Activated B cell treated with CpG ODN at 0.5 μM for 24 hours (primary cell): ENCODE data around the gene PAXIP1. TPM values are rescaled to one million over a fixed set of nuclear protein-coding genes. Genes with fewer than 3 reads are reported as not detected.
A peak's percentile ranks its signal among the peaks of the same experiment; 100 is the strongest.
"Not testable (repeated sequence)": the region's sequence is repeated elsewhere in the genome, so short reads cannot be mapped to it uniquely, and the experiment has no call there.

ENCODE experiments used
- ATAC-seq: fragments of 200-7000 bp; cut with Tn5 transposase; one replicate; pipeline ENCODE4 v1.10.0; 2021; ENCODE audit warnings: low read depth, mild to moderate bottlenecking, moderate library complexity
- CTCF ChIA-PET: fragments of 350-600 bp; sonication (Branson Sonifier 250); formaldehyde crosslinking; loops from one replicate; lab custom pipeline; 2021; ENCODE audit warnings: antibody characterized with exemption; lab: Charles Lee
- POLR2A ChIA-PET: fragments of 350-600 bp; sonication (Branson Sonifier 250); formaldehyde crosslinking; loops from one replicate; lab custom pipeline; 2021; ENCODE audit warnings: antibody characterized with exemption; lab: Charles Lee
- DNase-seq: peaks from one replicate; pipeline ENCODE4 v3.0.0; 2022
- H3K27ac Mint-ChIP-seq: one replicate; pipeline ENCODE4 v1.8.0; 2020; ENCODE audit warnings: mixed read lengths
- H3K27me3 Mint-ChIP-seq: one replicate; pipeline ENCODE4 v1.8.0; 2021; ENCODE audit warnings: mixed read lengths
- H3K36me3 Mint-ChIP-seq: one replicate; pipeline ENCODE4 v1.8.0; 2021; ENCODE audit warnings: low read depth, mixed read lengths
- H3K4me1 Mint-ChIP-seq: one replicate; pipeline ENCODE4 v1.8.0; 2021; ENCODE audit warnings: mixed read lengths
- H3K4me3 Mint-ChIP-seq: one replicate; pipeline ENCODE4 v1.8.0; 2020; ENCODE audit warnings: mild to moderate bottlenecking, mixed read lengths
- H3K9me3 Mint-ChIP-seq: one replicate; pipeline ENCODE4 v1.8.0; 2020; ENCODE audit warnings: mixed read lengths
- CTCF ChIP-seq: fragments of 200-600 bp; IDR thresholded peaks from one replicate; pipeline ENCODE4 v1.8.0; 2022; ENCODE audit warnings: antibody characterized with exemption, mild to moderate bottlenecking
- intact Hi-C: fragments of 100-400 bp; cut with micrococcal nuclease; formaldehyde crosslinking; loops from one replicate; pipeline ENCODE4 v1.15.1; 2024
- total RNA-seq: library from RNA; stranded (reverse); gene quantifications from 2 replicates; pipeline ENCODE4 v1.2.3, GENCODE V29; 2022

PAXIP1 gene
- total RNA-seq, 1 donor from 2014 or later: 15.2 TPM

GRCh38 chr7:154937837-154938236, 65.1 kb downstream of the PAXIP1 start:
- peaks cover 16% of the 10 kb centered on the region for H3K4me1 Mint-ChIP-seq
- peaks cover 10% of the 10 kb centered on the region for H3K9me3 Mint-ChIP-seq
- ChIA-PET CTCF (interaction anchor here (2.7 kb wide), 1 partner anchor 11 kb away, joined by 10 read pairs; no protein-coding TSS in a partner anchor), POLR2A (no interaction called here)
- H3K27me3 Mint-ChIP-seq: no peaks in the 10 kb centered on the region
- no peak overlapping the region for H3K4me3 Mint-ChIP-seq
- DNase-seq: no peak
- no peak for ATAC-seq
- intact Hi-C loops: no loop called here
- no peak overlapping the region for H3K27ac Mint-ChIP-seq
- no peak for TF ChIP-seq CTCF
- H3K36me3 Mint-ChIP-seq: peaks cover 39% of the 10 kb centered on the region

- Mint-ChIP-seq H3K36me3 (peaks cover 38% of the 10 kb centered on the region), H3K9me3 (peaks cover 10% of the 10 kb centered on the region), H3K4me1 (peaks cover 31% of the 10 kb centered on the region)
- H3K27ac Mint-ChIP-seq, POLR2A ChIA-PET, CTCF ChIA-PET, DNase-seq, H3K27me3 Mint-ChIP-seq, intact Hi-C loops, ATAC-seq, H3K4me3 Mint-ChIP-seq: not testable (repeated sequence)
Measured at GRCh38 chr7:154934353-154934952, 68.5 kb downstream of the PAXIP1 start.

- ChIA-PET POLR2A (interaction anchor here (0.7 kb wide), 1 partner anchor 60 kb away, joined by 3 read pairs; no protein-coding TSS in a partner anchor), CTCF (no interaction called here)
- no peak for TF ChIP-seq CTCF
- H3K27ac Mint-ChIP-seq: no peak overlapping the region
- no peak for DNase-seq
- no peak overlapping the region for H3K4me3 Mint-ChIP-seq
- ATAC-seq: no peak
- H3K9me3 Mint-ChIP-seq: peaks cover 10% of the 10 kb centered on the region
- H3K27me3 Mint-ChIP-seq: no peaks in the 10 kb centered on the region
- intact Hi-C loops: no loop called here
- peaks cover 31% of the 10 kb centered on the region for H3K4me1 Mint-ChIP-seq
- peaks cover 48% of the 10 kb centered on the region for H3K36me3 Mint-ChIP-seq
Measured at GRCh38 chr7:154931906-154932305, 71.0 kb downstream of the PAXIP1 start.

GRCh38 chr7:154929006-154929726, 73.8 kb downstream of the PAXIP1 start:
- no peak for ATAC-seq
- POLR2A ChIA-PET: interaction anchor here (2.4 kb wide), 3 partner anchors 73 to 415 kb away, joined by 15 to 22 read pairs (median 21); partner anchors contain the start of genes INSIG1 and PAXIP1
- intact Hi-C loops: loop anchor here (5.0 to 10.0 kb wide), 2 partner anchors 446 to 1543 kb away; no protein-coding TSS in a partner anchor

More at GRCh38 chr7:154929006-154929726, 73.8 kb downstream of the PAXIP1 start:
- Mint-ChIP-seq H3K4me1 (peaks cover 28% of the 10 kb centered on the region), H3K36me3 (peaks cover 29% of the 10 kb centered on the region), H3K27ac (peak overlapping the region; percentile 99), H3K9me3 (peaks cover 3% of the 10 kb centered on the region), H3K4me3 (peak overlapping the region; percentile 96), H3K27me3 (no peaks in the 10 kb centered on the region)
- no peak for DNase-seq
- TF ChIP-seq CTCF: no peak
- CTCF ChIA-PET: interaction anchor here (2.1 to 3.8 kb wide), 5 partner anchors 23 to 443 kb away, joined by 7 to 34 read pairs (median 31); no protein-coding TSS in a partner anchor
